Astrocyte (in vitro differentiated cells and primary cell): Measurements from ENCODE around the gene PIP5K1A. TPM values are rescaled to one million over a fixed set of nuclear protein-coding genes. Genes with fewer than 3 reads are reported as not detected.
A peak's percentile ranks its signal among the peaks of the same experiment; 100 is the strongest.
"Not testable (repeated sequence)": the region's sequence is repeated elsewhere in the genome, so short reads cannot be mapped to it uniquely, and the experiment has no call there.

Experiments used
- DNase-seq: peaks from one replicate; pipeline ENCODE4 v3.0.0-alpha.2; 2010; ENCODE audit warnings: low read depth
- FAIRE-seq: peaks from 2 replicates; lab custom pipeline; 2011; peaks lifted over from hg19 to GRCh38; lab: Jason Lieb, UNC
- H2AFZ ChIP-seq: 2 replicates; pipeline ENCODE4 v1.6.0; 2012; ENCODE audit warnings: low read depth, low read length, inconsistent platforms
- H3K27ac ChIP-seq: 2 replicates; pipeline ENCODE4 v1.5.1; 2011; ENCODE audit warnings: low read depth, low read length, inconsistent platforms
- H3K27me3 ChIP-seq: 2 replicates; pipeline ENCODE4 v1.6.0; 2011; ENCODE audit warnings: low read length, inconsistent platforms; ENCODE audit not compliant: insufficient read depth
- H3K36me3 ChIP-seq: 2 replicates; pipeline ENCODE4 v1.5.1; 2011; ENCODE audit warnings: low read length, inconsistent platforms; ENCODE audit not compliant: insufficient read depth
- H3K4me1 ChIP-seq: 2 replicates; pipeline ENCODE4 v1.5.1; 2011; ENCODE audit warnings: low read length, inconsistent platforms; ENCODE audit not compliant: insufficient read depth
- H3K4me2 ChIP-seq: 2 replicates; pipeline ENCODE4 v1.6.0; 2012; ENCODE audit warnings: low read length, inconsistent platforms
- H3K4me3 ChIP-seq: 2 replicates; pipeline ENCODE4 v1.5.1; 2011; ENCODE audit warnings: low read depth, mild to moderate bottlenecking, low read length, inconsistent platforms; ENCODE audit not compliant: insufficient read depth
- H3K79me2 ChIP-seq: 2 replicates; pipeline ENCODE4 v1.6.0; 2012; ENCODE audit warnings: mild to moderate bottlenecking, low read length, inconsistent platforms; ENCODE audit not compliant: insufficient read depth
- H3K9ac ChIP-seq: 2 replicates; pipeline ENCODE4 v1.6.0; 2012; ENCODE audit warnings: mild to moderate bottlenecking, low read length, inconsistent platforms
- H3K9me3 ChIP-seq: 2 replicates; pipeline ENCODE4 v1.5.1; 2012; ENCODE audit warnings: low read depth, mild to moderate bottlenecking, low read length, inconsistent platforms; ENCODE audit not compliant: insufficient read depth
- H4K20me1 ChIP-seq: 2 replicates; pipeline ENCODE4 v1.6.0; 2012; ENCODE audit warnings: low read length, inconsistent platforms; ENCODE audit not compliant: insufficient read depth
- H3K27ac Mint-ChIP-seq: one replicate; pipeline ENCODE4 v1.8.0; 2021; ENCODE audit warnings: mild to moderate bottlenecking, mixed read lengths; ENCODE audit not compliant: unreplicated experiment
- H3K27me3 Mint-ChIP-seq: one replicate; pipeline ENCODE4 v1.8.0; 2021; ENCODE audit warnings: low read depth, mixed read lengths; ENCODE audit not compliant: unreplicated experiment
- H3K36me3 Mint-ChIP-seq: one replicate; pipeline ENCODE4 v1.8.0; 2021; ENCODE audit warnings: low read depth, mixed read lengths; ENCODE audit not compliant: unreplicated experiment
- H3K4me1 Mint-ChIP-seq: one replicate; pipeline ENCODE4 v1.8.0; 2021; ENCODE audit warnings: low read depth, mixed read lengths; ENCODE audit not compliant: unreplicated experiment
- H3K4me3 Mint-ChIP-seq: one replicate; pipeline ENCODE4 v1.8.0; 2021; ENCODE audit warnings: mild to moderate bottlenecking, moderate library complexity, mixed read lengths; ENCODE audit not compliant: unreplicated experiment
- H3K9me3 Mint-ChIP-seq: one replicate; pipeline ENCODE4 v1.8.0; 2021; ENCODE audit warnings: mild to moderate bottlenecking, mixed read lengths; ENCODE audit not compliant: unreplicated experiment
- CTCF ChIP-seq: IDR thresholded peaks from 2 replicates; pipeline ENCODE4 v1.5.1; 2011; ENCODE audit warnings: low read depth, mild to moderate bottlenecking, inconsistent platforms, low read length, moderate library complexity; ENCODE audit not compliant: insufficient read depth
- EZH2 ChIP-seq: IDR thresholded peaks from 2 replicates; pipeline ENCODE4 v1.6.1; 2012; ENCODE audit warnings: mild to moderate bottlenecking, low read length, inconsistent platforms; ENCODE audit not compliant: insufficient read depth
- total RNA-seq: library from RNA; stranded (reverse); gene quantifications from 2 replicates; pipeline ENCODE4 v1.2.1, GENCODE V29; 2021

Gene PIP5K1A
- total RNA-seq, 1 donor from 2014 or later: 121 TPM

- Mint-ChIP-seq H3K9me3 (no peaks in the 10 kb centered on the region), H3K27me3 (no peaks in the 10 kb centered on the region), H3K36me3 (peaks cover 27% of the 10 kb centered on the region), H3K27ac (no peak overlapping the region), H3K4me1 (peaks cover 4% of the 10 kb centered on the region), H3K4me3 (no peak overlapping the region)
- Histone ChIP-seq H3K27ac (no peak overlapping the region), H3K27me3 (no peaks in the 10 kb centered on the region), H3K4me2 (no peak overlapping the region), H2AFZ (no peak overlapping the region), H3K4me1 (no peaks in the 10 kb centered on the region), H3K9me3 (no peaks in the 10 kb centered on the region), H3K36me3 (peaks cover 31% of the 10 kb centered on the region), H3K79me2 (peaks cover 12% of the 10 kb centered on the region), H3K4me3 (no peak overlapping the region), H4K20me1 (peaks cover 8% of the 10 kb centered on the region), H3K9ac (no peak overlapping the region)
- no peak for DNase-seq
- TF ChIP-seq CTCF (no peak), EZH2 (no peak)
- no peak for FAIRE-seq
These were observed 68.5 kb downstream of the PIP5K1A start for GRCh38 chr1:151266821-151267220.

- peaks cover 26% of the 10 kb centered on the region for H3K36me3 ChIP-seq
- no peaks in the 10 kb centered on the region for H4K20me1 ChIP-seq
- peaks cover 5% of the 10 kb centered on the region for H3K79me2 ChIP-seq
- no peak overlapping the region for H2AFZ ChIP-seq
- no peaks in the 10 kb centered on the region for H3K9me3 ChIP-seq
- no peaks in the 10 kb centered on the region for H3K27me3 ChIP-seq
- Mint-ChIP-seq H3K9me3 (no peaks in the 10 kb centered on the region), H3K27ac (peak overlapping the region; percentile 75), H3K27me3 (no peaks in the 10 kb centered on the region), H3K4me1 (peaks cover 4% of the 10 kb centered on the region), H3K36me3 (peaks cover 30% of the 10 kb centered on the region), H3K4me3 (no peak overlapping the region)
- TF ChIP-seq EZH2 (no peak), CTCF (no peak)
- DNase-seq (no peak), FAIRE-seq (no peak)
- H3K27ac ChIP-seq: no peak overlapping the region
- no peak overlapping the region for H3K4me3 ChIP-seq
- no peaks in the 10 kb centered on the region for H3K4me1 ChIP-seq
- no peak overlapping the region for H3K9ac ChIP-seq
- no peak overlapping the region for H3K4me2 ChIP-seq
These were observed 69.4 kb downstream of the PIP5K1A start for GRCh38 chr1:151267760-151268159.

- DNase-seq (no peak), FAIRE-seq (no peak)
- no peaks in the 10 kb centered on the region for H3K9me3 Mint-ChIP-seq
- no peak overlapping the region for H3K27ac Mint-ChIP-seq
- no peaks in the 10 kb centered on the region for H3K27me3 Mint-ChIP-seq
- H3K36me3 Mint-ChIP-seq: peaks cover 17% of the 10 kb centered on the region
- Histone ChIP-seq H3K27me3 (no peaks in the 10 kb centered on the region), H3K27ac (no peak overlapping the region), H3K4me1 (no peaks in the 10 kb centered on the region), H3K36me3 (peaks cover 3% of the 10 kb centered on the region), H3K9me3 (no peaks in the 10 kb centered on the region), H3K4me2 (no peak overlapping the region), H3K79me2 (no peaks in the 10 kb centered on the region), H3K9ac (no peak overlapping the region), H4K20me1 (no peaks in the 10 kb centered on the region), H3K4me3 (no peak overlapping the region), H2AFZ (no peak overlapping the region)
- H3K4me3 Mint-ChIP-seq: no peak overlapping the region
- peaks cover 6% of the 10 kb centered on the region for H3K4me1 Mint-ChIP-seq
- no peak for TF ChIP-seq EZH2
- no peak for TF ChIP-seq CTCF
These were observed 75.6 kb downstream of the PIP5K1A start for GRCh38 chr1:151273924-151274466.

- not testable (repeated sequence) for H3K9ac ChIP-seq, H3K4me2 ChIP-seq, H2AFZ ChIP-seq, H3K4me1 Mint-ChIP-seq, H3K9me3 Mint-ChIP-seq, H4K20me1 ChIP-seq, H3K27me3 ChIP-seq, H3K27me3 Mint-ChIP-seq, H3K4me3 Mint-ChIP-seq, H3K9me3 ChIP-seq, H3K79me2 ChIP-seq, FAIRE-seq, H3K4me1 ChIP-seq, DNase-seq, H3K36me3 ChIP-seq, H3K4me3 ChIP-seq, H3K27ac ChIP-seq, H3K27ac Mint-ChIP-seq
- H3K36me3 Mint-ChIP-seq: peaks cover 14% of the 10 kb centered on the region
These were observed 77.0 kb downstream of the PIP5K1A start for GRCh38 chr1:151275341-151275740.
